Nephron progenitor cell (in vitro differentiated cells): ENCODE results near the gene ZNF736.

Source experiments
- DNase-seq: peaks from one replicate; pipeline ENCODE4 v3.0.0; 2021
- H3K27ac Mint-ChIP-seq: 2 replicates; pipeline ENCODE4 v1.8.0; 2021; ENCODE audit warnings: mild to moderate bottlenecking, moderate library complexity, mixed read lengths
- H3K27me3 Mint-ChIP-seq: 2 replicates; pipeline ENCODE4 v1.8.0; 2021; ENCODE audit warnings: mild to moderate bottlenecking, low read depth, mixed read lengths; ENCODE audit not compliant: poor library complexity
- H3K36me3 Mint-ChIP-seq: 2 replicates; pipeline ENCODE4 v1.8.0; 2021; ENCODE audit warnings: low read depth, mixed read lengths
- H3K4me1 Mint-ChIP-seq: 2 replicates; pipeline ENCODE4 v1.8.0; 2021; ENCODE audit warnings: mixed read lengths
- H3K4me3 Mint-ChIP-seq: 2 replicates; pipeline ENCODE4 v1.8.0; 2021; ENCODE audit warnings: mild to moderate bottlenecking, moderate library complexity, mixed read lengths
- H3K9me3 Mint-ChIP-seq: 2 replicates; pipeline ENCODE4 v1.8.0; 2021; ENCODE audit warnings: mild to moderate bottlenecking, moderate library complexity, mixed read lengths
- CTCF ChIP-seq: fragments of 200-600 bp; sonication (generic); IDR thresholded peaks from 2 replicates; pipeline ENCODE4 v1.5.0; 2021; ENCODE audit warnings: antibody characterized with exemption

ZNF736 gene

GRCh38 chr7:64400401-64400800, 86.6 kb downstream of the ZNF736 start:
- Mint-ChIP-seq H3K27me3 (no peaks in the 10 kb centered on the region), H3K27ac (no peak overlapping the region), H3K4me1 (no peaks in the 10 kb centered on the region), H3K4me3 (no peak overlapping the region), H3K36me3 (no peaks in the 10 kb centered on the region), H3K9me3 (peaks cover 83% of the 10 kb centered on the region)
- DNase-seq: no peak
- no peak for TF ChIP-seq CTCF
